WTC11 (cell line): ENCODE results near the gene MREG.

Source experiments
- CREB1 ChIP-seq: sonication (generic); formaldehyde crosslinking; IDR thresholded peaks from 2 replicates; pipeline ENCODE4 v1.8.0; 2023; ENCODE audit warnings: mild to moderate bottlenecking, missing genetic modification reagents
- CTCF ChIP-seq: fragments of 200-600 bp; IDR thresholded peaks from 2 replicates; pipeline ENCODE4 v1.8.0; 2022; ENCODE audit warnings: antibody characterized with exemption
- GABPB1 ChIP-seq: sonication (generic); formaldehyde crosslinking; IDR thresholded peaks from 2 replicates; pipeline ENCODE4 v1.8.1; 2023; ENCODE audit warnings: mild to moderate bottlenecking, missing genetic modification reagents
- KAT7 ChIP-seq: sonication (generic); formaldehyde crosslinking; IDR thresholded peaks from 2 replicates; pipeline ENCODE4 v1.8.1; 2023; ENCODE audit warnings: missing genetic modification reagents, mild to moderate bottlenecking, borderline replicate concordance
- NR1H2 ChIP-seq: sonication (generic); formaldehyde crosslinking; IDR thresholded peaks from 2 replicates; pipeline ENCODE4 v1.9.0; 2021; ENCODE audit warnings: mild to moderate bottlenecking, moderate library complexity, missing genetic modification reagents
- NR2C2 ChIP-seq: sonication (generic); formaldehyde crosslinking; IDR thresholded peaks from 2 replicates; pipeline ENCODE4 v1.8.0; 2022; ENCODE audit warnings: mild to moderate bottlenecking, missing genetic modification reagents
- OVOL2 ChIP-seq: fragments of 250-450 bp; sonication (Bioruptor Pico); IDR thresholded peaks from 2 replicates; pipeline ENCODE4 v1.9.0; 2021; ENCODE audit warnings: mild to moderate bottlenecking, borderline replicate concordance
- RORB ChIP-seq: fragments of 250-450 bp; sonication (Bioruptor Pico); IDR thresholded peaks from 2 replicates; pipeline ENCODE4 v1.9.0; 2021; ENCODE audit warnings: mild to moderate bottlenecking
- TCF7 ChIP-seq: sonication (generic); formaldehyde crosslinking; IDR thresholded peaks from 2 replicates; pipeline ENCODE4 v1.8.0; 2022; ENCODE audit warnings: mild to moderate bottlenecking, low read depth, missing genetic modification reagents, moderate library complexity
- ZBTB21 ChIP-seq: sonication (generic); formaldehyde crosslinking; IDR thresholded peaks from 2 replicates; pipeline ENCODE4 v1.8.1; 2023; ENCODE audit warnings: mild to moderate bottlenecking, missing genetic modification reagents, borderline replicate concordance
- TF ChIP-seq, protein P1 (sequence below): sonication (generic); formaldehyde crosslinking; IDR thresholded peaks from 2 replicates; pipeline ENCODE4 v1.8.1; 2023; ENCODE audit warnings: mild to moderate bottlenecking, missing genetic modification reagents
- TF ChIP-seq, protein P2 (sequence below): sonication (generic); formaldehyde crosslinking; IDR thresholded peaks from 2 replicates; pipeline ENCODE4 v1.8.1; 2023; ENCODE audit warnings: mild to moderate bottlenecking, missing genetic modification reagents, moderate library complexity
- TF ChIP-seq, protein P3 (sequence below): sonication (generic); formaldehyde crosslinking; IDR thresholded peaks from 2 replicates; pipeline ENCODE4 v1.8.1; 2023; ENCODE audit warnings: mild to moderate bottlenecking, moderate library complexity, missing genetic modification reagents

DNA sequence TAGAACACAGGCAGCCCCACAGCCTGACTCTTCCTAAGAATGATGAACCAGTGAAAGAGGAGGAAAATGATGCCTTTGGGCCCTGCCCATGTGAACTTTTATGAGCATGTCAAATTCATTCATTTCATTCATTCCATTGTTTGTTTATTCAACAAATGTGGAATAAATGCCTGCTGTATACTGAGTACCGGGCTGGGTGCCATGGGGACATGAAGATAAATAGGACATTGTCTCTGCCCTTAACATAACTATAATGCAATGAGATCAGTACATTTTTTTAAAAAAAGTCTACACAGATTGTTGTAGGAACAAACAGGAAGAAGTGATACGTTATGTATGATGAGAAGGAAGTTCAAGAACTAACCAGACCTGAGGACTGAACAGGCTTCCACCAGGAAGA lies 14.7 kb downstream of the MREG start:
- no peak for TF ChIP-seq TCF7 (CRISPR knock-in tag)
- TF ChIP-seq, protein P1, sequence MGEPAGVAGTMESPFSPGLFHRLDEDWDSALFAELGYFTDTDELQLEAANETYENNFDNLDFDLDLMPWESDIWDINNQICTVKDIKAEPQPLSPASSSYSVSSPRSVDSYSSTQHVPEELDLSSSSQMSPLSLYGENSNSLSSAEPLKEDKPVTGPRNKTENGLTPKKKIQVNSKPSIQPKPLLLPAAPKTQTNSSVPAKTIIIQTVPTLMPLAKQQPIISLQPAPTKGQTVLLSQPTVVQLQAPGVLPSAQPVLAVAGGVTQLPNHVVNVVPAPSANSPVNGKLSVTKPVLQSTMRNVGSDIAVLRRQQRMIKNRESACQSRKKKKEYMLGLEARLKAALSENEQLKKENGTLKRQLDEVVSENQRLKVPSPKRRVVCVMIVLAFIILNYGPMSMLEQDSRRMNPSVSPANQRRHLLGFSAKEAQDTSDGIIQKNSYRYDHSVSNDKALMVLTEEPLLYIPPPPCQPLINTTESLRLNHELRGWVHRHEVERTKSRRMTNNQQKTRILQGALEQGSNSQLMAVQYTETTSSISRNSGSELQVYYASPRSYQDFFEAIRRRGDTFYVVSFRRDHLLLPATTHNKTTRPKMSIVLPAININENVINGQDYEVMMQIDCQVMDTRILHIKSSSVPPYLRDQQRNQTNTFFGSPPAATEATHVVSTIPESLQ, result no peak
- TF ChIP-seq CTCF, result no peak
- TF ChIP-seq NR1H2, result no peak
- TF ChIP-seq KAT7, result no peak
- TF ChIP-seq ZBTB21 (CRISPR knock-in tag), result no peak
- TF ChIP-seq, protein P2, sequence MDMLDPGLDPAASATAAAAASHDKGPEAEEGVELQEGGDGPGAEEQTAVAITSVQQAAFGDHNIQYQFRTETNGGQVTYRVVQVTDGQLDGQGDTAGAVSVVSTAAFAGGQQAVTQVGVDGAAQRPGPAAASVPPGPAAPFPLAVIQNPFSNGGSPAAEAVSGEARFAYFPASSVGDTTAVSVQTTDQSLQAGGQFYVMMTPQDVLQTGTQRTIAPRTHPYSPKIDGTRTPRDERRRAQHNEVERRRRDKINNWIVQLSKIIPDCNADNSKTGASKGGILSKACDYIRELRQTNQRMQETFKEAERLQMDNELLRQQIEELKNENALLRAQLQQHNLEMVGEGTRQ (CRISPR knock-in tag), result no peak
- TF ChIP-seq GABPB1 (CRISPR knock-in tag), result no peak
- TF ChIP-seq NR2C2 (CRISPR knock-in tag), result no peak
- TF ChIP-seq RORB (CRISPR knock-in tag), result no peak
- TF ChIP-seq, protein P3, sequence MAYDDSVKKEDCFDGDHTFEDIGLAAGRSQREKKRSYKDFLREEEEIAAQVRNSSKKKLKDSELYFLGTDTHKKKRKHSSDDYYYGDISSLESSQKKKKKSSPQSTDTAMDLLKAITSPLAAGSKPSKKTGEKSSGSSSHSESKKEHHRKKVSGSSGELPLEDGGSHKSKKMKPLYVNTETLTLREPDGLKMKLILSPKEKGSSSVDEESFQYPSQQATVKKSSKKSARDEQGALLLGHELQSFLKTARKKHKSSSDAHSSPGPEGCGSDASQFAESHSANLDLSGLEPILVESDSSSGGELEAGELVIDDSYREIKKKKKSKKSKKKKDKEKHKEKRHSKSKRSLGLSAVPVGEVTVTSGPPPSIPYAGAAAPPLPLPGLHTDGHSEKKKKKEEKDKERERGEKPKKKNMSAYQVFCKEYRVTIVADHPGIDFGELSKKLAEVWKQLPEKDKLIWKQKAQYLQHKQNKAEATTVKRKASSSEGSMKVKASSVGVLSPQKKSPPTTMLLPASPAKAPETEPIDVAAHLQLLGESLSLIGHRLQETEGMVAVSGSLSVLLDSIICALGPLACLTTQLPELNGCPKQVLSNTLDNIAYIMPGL (CRISPR knock-in tag), result no peak
- no peak for TF ChIP-seq CREB1 (CRISPR knock-in tag)
- no peak for TF ChIP-seq OVOL2 (CRISPR knock-in tag)
